ENCODE data around the gene SCLY.
"Not testable (repeated sequence)": the region's sequence is repeated elsewhere in the genome, so short reads cannot be mapped to it uniquely, and the experiment has no call there.

Gene SCLY

DNA sequence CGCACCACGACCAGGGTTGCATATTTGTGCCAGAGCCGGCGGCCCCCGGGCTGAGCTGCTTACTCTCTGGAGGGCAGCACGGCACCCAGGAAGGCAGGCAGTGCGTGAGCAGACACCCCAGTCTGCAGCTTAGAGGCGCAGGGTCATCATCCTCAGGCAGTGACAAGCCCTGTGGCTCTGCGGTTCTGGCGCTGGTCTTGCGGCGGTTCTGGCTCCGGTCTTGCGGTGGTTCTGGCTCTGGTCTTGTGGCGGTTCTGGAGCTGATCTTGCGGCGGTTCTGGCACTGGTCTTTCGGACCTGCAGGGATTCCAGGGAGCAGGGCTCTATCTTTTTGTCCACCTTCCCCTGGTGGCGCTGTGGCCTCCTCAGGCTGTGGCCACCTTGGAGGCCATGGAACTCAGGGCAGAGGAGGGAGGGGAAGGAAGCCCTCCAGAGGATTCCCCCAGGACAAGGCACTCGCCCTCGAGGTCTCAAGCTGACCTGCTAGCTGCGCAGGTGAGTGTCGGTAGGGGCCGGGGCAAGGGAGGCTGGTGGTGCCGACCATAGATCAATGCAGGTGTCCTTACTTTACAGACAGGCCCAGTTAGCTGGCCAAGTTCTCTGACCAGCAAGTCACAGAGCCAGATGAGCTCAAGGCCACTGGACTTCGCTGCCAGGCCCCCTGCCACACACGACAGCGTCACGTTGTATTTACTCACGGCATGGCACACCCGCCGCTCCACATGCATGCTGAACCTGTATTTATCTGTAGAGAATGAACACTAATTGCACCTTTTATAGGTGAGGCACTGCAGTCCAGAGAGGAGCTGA, 54.3 kb downstream of the SCLY start:
- DNase-seq = no peak

DNA sequence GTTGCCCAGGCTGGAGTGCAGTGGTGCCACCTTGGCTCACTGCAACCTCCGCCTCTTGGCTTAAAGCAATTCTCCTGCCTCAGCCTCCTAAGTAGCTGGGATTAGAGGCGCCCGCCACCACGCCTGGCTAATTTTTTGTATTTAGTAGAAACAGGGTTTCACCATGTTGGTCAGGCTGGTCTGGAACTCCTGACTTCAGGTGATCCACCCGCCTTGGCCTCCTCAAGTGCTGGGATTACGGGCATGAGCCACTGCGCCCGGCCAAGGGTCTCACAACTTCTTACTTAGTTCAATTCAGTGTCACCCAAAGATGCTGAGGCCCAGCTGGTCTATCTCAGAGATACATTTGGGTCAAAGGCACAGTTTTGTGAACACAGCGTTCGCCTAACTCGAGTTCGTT, 54.9 kb downstream of the SCLY start:
- not testable (repeated sequence) for DNase-seq

DNA sequence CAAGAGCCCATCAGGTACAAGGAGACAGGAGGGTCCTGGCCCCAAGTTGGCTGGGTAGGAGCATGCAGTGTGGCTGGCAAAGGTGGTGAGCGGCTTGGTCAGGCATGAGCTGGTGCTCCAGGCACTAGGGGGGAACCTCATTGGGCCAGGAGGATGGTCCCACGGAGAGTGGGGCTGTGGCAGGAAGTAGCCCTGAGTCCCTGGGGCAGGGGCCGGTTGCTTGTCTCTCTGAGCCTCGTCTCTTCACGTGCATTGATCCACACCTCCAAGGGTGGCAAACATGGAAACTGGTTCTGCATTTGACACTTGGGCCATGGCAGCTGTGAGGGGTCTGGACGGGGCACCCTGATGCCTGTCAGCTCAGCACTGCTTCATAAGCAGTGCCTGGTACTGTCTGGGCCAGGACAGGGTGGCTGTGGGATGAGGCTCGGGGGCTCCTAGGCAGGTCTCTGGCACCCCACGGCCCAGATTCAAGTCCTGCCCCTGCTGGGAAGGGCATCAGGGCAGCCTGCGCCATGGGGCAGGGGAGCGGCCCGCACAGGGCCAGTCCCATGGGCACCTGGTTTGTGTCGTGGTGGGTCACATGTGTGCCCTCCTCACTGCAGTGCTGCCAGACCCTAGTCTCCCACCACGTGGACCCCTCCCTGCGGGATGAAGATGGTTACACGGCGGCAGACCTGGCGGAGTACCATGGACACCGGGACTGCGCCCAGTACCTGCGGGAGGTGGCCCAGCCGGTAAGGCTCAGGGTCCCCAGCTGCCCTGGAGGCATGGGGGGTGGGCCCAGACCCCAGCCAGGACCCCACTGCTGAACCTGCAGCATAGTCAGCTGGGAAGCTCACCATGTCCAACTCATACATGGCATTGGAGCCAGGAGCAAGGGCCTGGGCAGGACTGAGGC, 55.7 kb downstream of the SCLY start:
- DNase-seq = no peak

DNA sequence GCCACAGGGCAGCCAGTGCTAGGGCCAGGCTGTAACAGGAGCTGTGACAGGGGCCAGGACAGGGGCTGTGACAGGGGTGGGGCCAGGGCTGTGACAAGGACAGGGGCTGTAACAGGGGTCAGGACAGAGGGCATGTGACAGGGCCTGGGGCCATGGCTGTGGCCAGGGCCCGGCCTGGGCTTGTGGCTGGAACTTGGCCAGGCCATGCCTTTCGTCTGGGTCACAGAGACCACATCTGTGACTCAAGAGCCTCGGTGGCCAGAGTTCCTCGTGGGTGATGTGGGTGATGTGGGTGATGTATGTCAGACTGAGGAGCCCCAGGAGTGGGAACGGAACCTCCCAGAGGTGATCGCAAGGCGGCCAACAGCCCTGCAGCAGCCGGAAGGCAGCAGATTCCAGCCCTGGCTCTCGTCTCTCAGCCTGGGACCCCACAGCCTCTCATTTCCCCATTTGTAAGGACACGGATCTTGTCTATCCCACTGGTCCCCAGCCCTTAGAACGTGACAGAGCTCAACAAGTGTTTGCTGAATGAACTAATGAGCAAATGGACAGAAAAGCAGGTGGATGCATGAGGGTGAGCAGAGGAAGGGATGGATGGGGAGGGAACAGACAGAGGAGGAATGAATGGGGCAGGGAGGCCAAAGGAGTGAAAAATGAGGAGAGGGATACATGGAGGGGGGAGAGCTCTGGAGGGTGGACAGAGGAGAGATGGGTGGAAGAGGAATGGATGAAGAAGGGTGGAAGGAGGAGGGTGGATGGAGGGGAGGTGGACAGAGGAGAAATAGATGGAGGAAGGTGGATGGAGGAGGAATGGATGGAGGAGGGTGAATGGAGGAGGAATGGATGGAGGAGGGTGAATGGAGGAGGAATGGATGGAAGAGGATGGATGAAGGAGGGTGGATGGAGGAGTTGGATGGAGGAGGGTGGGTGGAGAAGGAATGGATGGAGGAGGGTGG, 56.7 kb downstream of the SCLY start:
- DNase-seq = no peak

DNA sequence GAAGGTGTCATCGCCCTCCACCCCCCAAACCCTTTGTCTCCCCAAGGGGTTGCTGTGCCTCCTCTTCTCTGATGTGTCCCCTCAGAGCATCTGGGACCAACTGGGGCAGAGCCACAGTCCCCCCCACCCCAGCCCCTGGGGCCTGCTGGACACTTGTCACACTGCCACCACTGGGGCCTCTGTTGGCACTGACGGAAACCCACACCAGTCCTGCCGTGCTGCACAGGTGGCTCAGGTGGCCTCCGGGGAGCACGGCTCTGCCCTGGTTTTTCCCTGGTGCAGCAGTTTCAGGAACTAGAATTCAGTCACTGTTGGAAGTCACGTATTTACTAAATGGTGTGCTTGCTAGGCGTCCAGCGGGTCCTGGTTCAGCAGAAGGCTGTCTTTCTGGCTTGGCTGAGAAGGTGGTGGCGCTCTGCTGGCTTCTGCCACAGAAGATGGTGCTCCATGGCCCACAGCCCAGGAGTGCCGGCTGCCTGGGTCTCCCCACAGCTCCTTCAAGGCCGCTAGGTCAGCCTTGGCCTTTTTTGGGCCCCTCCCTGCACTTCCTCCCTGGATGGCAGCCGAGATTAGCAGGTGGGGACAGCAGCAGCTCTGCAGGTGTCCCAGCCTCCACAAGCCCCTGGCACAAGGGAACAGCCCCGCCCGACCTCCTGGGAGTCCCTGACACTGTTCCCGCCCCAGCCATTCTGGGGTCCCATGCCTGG, 59.1 kb downstream of the SCLY start:
- no peak for DNase-seq

DNA sequence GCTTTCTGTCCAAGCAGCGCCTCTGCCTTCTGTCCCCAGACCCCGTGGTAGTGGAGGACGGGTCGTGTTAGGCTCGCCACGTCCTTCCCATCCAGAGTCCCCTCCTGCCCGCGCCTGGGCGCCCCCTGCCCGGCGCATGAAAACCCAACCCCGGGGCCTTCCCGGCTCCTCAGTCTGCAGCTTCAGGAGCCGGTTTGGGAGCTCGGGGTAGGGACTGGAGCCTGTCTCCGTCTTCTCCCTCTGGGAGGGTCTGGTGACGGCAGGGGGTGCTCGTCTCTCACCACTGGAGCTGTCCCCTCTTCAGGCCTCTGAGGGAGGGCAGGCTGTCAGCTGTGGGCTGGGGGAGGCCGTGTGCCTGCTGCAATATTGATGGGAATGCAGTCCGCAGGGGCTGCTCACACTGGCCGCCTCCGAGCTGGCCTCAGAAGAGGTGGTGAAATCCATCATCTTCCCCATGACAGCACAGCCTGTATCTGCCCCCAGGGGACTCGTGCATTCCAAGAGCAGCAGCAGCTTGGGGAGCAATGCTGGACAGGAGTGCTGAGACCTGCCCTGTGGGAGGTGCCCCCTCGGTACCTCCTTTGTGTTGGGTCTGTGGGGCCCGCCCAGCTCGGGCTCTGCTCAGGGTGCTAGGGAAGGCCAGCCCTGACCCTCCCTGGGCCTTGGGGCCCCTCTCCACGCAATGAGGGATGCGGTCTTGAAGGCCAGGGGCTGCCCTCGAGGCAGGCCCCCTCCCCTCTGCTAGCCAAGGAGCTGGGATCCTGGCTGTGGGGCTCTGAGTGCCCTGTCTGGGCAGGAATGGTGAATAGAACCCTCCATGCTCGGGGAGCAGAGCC, 59.9 kb downstream of the SCLY start:
- DNase-seq = no peak

DNA sequence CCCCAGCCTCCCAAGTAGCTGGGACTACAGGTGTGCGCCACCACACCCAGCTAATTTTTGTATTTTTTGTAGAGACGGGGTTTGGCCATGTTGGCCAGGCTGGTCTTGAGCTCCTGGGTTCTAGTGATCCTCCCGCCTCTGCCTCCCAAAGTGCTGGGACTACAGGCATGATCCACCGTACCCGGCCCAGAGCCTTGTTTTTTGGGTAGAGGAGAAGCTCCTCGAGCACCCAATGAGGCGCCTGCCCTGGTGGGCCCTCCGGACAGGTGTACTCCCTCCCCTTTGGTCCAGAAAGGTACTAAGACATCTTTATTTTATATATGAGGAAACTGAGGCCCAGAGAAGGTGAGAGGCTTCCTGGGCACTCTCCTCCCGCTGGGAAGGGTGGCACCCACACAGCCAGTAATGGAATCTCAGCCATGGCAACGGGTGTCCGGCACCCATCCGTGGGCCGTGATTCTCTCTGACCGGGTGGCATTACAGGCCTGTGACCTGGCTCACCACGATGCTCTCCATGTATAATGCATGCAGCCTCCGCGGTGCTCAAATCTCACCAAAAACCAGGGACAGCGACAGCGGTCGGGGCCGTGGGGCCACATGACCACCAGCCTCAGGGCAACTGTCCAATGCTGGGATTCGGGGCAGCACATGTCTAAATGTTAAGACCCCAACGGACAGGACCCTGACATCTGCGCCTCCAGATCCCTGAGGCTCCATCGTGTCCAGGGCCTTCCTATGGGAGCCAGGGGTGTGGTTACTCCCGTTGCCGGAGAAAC, 60.9 kb downstream of the SCLY start:
- no peak for DNase-seq

DNA sequence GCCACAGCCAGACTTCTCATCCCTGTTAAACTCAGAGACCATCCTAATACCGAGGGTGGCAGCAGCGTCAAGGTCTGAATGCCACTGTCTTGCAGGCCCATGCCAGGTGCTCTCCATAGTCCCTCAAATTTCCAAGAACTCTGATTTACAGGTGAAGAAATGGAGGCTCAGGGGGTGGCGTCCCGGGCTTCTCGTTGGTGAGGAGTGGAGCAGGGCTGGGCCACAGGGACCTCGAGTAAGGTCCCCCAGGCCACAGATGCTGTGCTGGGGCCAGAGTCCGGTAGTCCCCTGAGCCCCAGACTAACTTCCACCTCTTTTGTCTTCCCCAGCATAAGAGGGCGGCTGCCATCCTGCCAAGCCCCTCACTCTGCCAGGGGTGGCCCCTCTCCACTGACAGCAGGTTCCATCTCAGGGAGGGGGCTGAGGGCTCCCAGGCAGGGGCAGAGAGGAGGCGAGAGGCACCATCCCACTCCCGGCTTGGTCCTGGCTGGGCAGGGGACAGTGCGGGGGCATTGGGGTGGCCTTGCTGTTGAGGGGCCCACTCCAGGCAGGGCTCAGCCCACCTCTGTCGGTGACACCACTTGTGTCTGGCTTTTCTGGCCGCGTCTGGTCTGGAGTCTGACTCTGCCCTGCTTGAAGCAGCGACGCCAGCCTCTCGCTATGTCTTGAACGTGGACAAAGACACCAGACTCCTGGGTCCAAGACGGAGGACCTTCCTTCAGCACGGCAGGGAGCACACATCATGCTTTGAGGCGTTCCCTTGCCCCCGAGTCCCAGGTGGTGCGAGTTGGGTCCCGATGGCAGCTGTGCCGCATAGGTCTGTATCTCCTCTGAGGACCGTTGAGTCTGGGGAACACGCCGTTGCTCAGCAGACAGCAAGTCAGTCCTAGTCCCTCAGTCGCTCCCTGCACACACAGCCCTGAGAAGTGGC, 61.8 kb downstream of the SCLY start:
- no peak for DNase-seq

DNA sequence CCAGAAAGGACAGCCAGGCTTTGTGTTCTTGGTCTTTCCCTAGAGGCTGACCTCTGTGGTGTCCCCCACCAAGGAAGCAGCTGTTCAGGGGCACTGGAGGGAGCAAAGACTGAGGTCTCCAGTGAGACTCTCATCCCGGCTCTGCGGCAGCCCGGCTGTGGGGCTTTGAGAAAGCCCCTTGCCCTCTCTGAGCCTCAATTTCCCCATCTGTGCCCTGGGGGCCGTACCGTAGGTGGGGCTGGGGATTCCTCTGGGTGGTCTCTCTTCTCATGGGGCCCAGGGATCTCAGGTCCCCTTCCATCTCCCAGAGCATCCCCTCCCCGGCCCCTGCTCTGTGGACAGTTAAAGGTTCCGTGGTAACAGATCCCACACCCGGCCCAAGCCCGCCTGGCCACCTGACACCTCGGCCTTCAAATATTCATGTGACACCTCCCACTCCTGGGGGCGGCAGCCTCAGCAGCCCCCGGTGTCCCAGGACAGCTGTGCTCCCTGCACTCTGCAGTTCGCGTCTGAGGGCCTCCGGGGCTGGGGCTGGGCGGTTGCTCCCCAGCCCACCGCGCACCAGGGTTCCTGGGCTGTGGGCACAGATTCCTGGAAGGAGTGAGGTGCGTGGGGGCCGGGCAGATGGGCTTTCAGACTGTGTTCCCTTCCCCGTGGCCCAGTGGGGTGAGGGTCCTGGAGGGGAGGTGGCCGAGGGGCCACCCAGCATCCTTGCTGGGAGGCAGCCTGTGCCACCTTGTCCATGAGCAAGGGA, 62.6 kb downstream of the SCLY start:
- no peak for DNase-seq

DNA sequence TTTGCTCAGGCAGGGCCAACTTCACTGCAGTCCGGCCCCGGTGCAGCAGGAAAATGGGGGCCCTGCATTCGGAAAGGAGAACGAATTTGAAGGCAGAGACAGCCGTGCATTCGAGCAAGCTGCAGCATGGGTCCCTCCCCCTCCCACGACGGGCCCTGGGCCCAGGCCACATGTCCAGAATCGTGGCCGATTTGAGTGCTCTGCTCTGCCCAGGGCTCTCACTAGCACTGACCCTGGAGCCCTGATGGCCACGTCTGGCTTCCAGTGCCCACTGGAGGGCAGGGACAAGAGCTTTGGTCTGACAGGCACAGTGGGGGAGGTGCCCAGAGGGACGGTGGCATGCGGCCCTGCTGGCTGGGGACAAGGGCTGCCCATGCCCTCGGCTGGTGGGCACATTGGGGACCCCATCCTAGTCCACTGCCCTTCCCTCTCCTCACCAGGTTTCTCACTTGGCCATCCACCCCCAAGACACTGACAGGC, 63.2 kb downstream of the SCLY start:
- DNase-seq = no peak

DNA sequence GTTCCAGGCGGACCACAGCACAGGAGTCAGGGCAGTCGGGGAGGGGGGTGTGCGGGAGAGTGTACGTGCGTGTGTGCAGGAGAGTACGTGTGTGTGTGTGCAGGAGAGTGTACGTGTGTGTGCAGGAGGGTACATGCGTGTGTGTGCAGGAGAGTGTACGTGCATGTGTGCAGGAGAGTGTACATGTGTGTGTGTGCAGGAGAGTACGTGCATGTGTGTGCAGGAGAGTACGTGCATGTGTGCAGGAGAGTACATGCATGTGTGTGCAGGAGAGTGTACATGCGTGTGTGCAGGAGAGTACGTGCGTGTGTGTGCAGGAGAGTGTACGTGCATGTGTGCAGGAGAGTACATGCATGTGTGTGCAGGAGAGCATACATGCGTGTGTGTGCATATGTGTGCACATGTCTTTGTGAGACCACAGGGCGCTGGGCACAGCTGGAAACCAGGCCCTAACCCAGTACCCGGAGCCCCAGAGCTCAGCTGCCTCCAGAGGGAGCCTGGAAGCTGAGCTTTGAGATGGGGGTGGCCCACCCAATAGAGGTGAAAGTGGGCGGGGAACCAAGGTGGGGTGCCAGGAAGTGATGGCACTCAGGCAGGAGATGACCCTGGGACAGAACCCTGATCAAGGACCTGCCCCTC, 63.8 kb downstream of the SCLY start:
- no peak for DNase-seq

DNA sequence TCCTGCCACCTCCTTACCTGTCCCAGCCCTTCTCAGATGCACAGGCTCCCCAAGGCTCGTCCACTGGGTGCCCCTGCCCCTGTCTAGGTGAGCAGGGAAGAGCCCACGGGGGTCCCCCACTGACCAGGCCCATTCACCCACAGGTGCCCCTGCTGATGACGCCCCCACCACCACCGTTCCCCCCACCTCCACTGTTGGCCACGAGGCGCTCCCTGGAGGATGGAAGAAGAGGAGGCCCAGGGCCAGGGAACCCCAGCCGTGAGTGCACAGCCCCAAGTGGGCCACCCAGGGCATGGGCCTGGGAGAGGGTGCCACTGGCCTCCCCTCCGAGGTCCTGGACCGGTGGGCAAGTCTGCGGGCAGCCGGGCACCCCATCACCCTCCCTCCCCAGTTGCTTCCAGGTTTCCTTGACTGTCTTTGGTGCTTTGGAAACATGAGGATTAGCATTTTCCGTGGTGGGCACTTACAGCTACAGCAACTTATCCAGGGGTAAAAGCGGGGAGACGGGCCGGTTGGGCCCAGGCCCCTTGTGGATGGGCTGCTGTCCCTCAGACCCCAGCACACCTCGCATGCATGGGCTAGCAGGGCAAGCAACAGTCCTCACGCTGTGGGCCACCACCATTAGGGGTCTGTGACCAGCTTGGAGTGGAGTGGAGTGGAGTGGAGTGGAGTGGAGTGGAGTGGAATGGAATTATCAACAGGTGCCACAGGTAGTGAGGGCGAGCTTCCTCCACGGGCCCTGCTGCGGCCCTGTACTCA, 64.5 kb downstream of the SCLY start:
- DNase-seq = no peak

DNA sequence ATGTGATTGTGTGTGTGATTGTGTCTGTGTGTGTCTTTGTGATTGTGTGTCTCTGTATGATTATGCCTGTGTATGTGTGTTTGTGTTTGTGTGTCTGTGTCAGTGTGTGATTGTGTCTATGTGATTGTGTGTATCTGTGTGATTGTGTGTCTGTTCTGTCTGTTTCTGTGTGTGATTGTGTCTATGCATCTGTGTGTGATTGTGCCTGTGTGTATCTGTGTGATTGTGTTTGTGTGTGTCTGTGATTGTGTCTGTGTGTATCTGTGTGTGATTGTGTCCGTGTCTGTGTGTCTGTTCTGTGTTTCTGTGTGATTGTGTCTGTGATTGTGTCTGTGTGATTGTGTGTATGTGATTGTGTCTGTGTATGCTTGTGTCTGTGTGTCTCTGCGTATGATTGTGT, 65.5 kb downstream of the SCLY start:
- no peak for DNase-seq

DNA sequence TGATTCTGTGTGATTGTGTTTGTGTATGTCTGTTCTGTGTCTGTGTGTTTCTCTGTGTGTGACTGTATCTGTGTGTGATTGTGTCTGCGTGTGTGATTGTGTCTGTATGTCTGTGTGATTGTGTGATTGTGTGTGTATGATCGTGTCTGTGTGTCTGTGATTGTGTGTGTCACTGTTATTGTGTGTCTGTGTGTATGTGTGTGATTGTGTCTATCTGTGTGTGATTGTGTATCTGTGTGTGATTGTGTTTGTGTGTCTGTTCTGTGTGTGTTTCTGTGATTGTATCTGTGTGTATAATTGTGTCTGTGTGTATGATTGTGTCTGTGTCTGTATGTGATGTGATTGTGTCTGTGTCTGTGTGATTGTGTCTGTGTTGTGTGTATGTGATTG, 66.0 kb downstream of the SCLY start:
- no peak for DNase-seq

DNA sequence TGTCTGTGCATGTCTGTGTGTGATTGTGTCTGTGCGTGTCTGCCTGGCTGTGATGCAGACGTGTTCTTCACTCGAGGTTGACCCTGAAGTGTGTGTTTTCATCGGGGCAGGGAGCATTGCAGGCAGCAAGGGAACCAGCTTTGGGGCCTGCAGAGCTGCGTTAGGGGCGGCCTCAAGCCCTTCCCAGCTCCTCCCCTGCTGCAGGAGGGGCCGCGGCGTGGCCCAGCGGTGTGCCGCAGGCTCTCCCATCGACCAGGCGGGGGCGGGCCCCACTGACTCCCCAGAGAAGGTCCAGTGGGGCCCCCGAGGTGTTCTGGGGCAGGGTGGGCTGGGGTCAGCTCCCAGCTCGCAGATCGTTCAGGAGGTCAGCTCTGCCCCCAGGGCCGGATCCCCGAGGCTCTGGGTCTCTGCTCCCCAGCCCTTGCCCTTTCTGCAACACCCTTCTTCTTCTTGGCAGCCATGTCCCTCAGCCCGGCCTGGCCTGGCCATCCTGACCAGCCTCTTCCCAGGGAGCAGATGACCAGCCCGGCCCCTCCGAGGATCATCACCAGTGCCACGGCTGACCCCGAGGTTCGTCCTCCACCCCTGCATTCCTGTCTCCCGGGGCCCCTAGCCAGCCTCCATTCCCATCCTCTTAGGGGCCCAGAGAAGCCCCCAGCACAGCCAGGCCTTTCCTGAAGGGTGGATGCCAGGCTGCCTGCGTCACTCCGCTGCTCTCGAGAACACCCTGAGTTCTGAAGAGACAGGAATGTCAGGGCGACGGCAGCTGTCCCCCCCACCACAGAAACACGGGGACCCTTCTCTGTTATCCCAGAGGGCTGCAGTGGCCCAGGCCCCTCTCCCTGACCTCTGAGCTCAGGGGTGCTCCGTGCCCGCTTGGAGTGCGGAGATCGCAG, 66.6 kb downstream of the SCLY start:
- no peak for DNase-seq

DNA sequence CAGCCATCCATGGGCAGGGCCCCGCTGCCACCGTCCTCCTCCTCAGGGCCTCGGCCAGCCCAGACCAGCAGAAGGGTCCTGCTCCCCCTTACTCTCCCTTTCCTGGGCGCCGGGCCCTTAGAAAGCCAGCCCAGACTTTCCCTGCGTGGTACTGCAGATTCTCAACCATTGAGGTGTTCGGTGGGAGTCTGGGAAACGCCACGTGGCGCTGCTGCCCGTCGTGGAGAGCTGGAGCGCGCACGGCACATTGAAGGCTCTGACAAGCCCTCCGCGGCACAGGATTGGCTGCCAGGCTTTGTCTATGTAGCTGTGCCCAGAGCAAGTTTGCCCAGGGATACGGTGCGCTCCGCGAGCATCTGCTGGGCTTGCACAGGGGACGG, 67.2 kb downstream of the SCLY start:
- DNase-seq = no peak

All from CD4-positive, alpha-beta T cell treated with Interleukin-21 for 1 hour (primary cell).